Lower leg skin (tissue), 4 donors: ENCODE results near the gene PYDC2. TPM values are rescaled to one million over a fixed set of nuclear protein-coding genes. Genes with fewer than 3 reads are reported as not detected.
"Not testable (repeated sequence)": the region's sequence is repeated elsewhere in the genome, so short reads cannot be mapped to it uniquely, and the experiment has no call there.

Experiments
- DNase-seq, 2 donors: peaks; one replicate each; pipeline ENCODE4 v3.0.0-alpha.2; 2019; ENCODE audit warnings: low spot score in 2 of 2
- H3K4me3 ChIP-seq: fragments of 200-600 bp; sonication (generic); 2 replicates; pipeline ENCODE4 v1.5.1; 2017; ENCODE audit warnings: mild to moderate bottlenecking, low read depth; ENCODE audit not compliant: poor library complexity, severe bottlenecking
- CTCF ChIP-seq, 3 donors: fragments of 450-650 bp; IDR thresholded peaks; one replicate each; pipeline ENCODE4 v1.5.1; 2016; ENCODE audit warnings: antibody characterized with exemption in 3 of 3, mild to moderate bottlenecking in 3 of 3, moderate library complexity in 2 of 3
- POLR2A ChIP-seq, 2 donors: fragments of 450-650 bp; IDR thresholded peaks; one replicate each; pipeline ENCODE4 v1.6.1; 2016 to 2017; ENCODE audit warnings: antibody characterized with exemption in 2 of 2, mild to moderate bottlenecking in 1 of 2, moderate library complexity in 1 of 2
- whole genome bisulfite sequencing, 2 donors: methylation state at CpG; one replicate each; pipeline ENCODE4 v1.1.5; 2018; 5-methylcytosine and 5-hydroxymethylcytosine counted together
- intact Hi-C: fragments of 100-400 bp; cut with DNase I; formaldehyde crosslinking; loops from one replicate; pipeline ENCODE4 v1.15.0; 2023; ENCODE audit warnings: low total_unique reads
- total RNA-seq, 4 donors: library from RNA; depleted of rRNA; stranded (reverse); fragments of >200 nt; gene quantifications; one replicate each; pipeline ENCODE4 v1.1.0, GENCODE V29; 2016

PYDC2 gene
- total RNA-seq, 4 donors from 2014 or later = not detected

- WGBS, 2 donors = 65 to 80% methylated on average over 2 of the region's 2 CpGs
- intact Hi-C loops = no loop called here
Observed at GRCh38 chr3:191470545-191470944, 9.6 kb downstream of the PYDC2 start.

GRCh38 chr3:191473661-191474198 is 12.8 kb downstream of the PYDC2 start:
- 39 to 47% methylated on average over 4 of the region's 4 CpGs for WGBS, 2 donors
- intact Hi-C loops = no loop called here
- DNase-seq = no peak
- no peak for TF ChIP-seq CTCF (IDR thresholded peaks at IDR 0.05)
- no peak for TF ChIP-seq POLR2A (IDR thresholded peaks at IDR 0.05)
- H3K4me3 ChIP-seq = no peak overlapping the region

More at GRCh38 chr3:191470545-191470944, 9.6 kb downstream of the PYDC2 start:
- DNase-seq = no peak
- TF ChIP-seq CTCF (IDR thresholded peaks at IDR 0.05) (no peak), POLR2A (IDR thresholded peaks at IDR 0.05) (no peak)
- H3K4me3 ChIP-seq = no peak overlapping the region

GRCh38 chr3:191476066-191476772 is 15.3 kb downstream of the PYDC2 start:
- H3K4me3 ChIP-seq = no peak overlapping the region
- intact Hi-C loops = no loop called here
- no peak for DNase-seq
- no peak for TF ChIP-seq CTCF (IDR thresholded peaks at IDR 0.05)
- no peak for TF ChIP-seq POLR2A (IDR thresholded peaks at IDR 0.05)
- WGBS, 2 donors = 79 to 86% methylated on average over 4 of the region's 4 CpGs

GRCh38 chr3:191483994-191484393 is 23.0 kb downstream of the PYDC2 start:
- intact Hi-C loops, DNase-seq, H3K4me3 ChIP-seq: not testable (repeated sequence)
- 70 to 79% methylated on average over 2 of the region's 2 CpGs for WGBS, 2 donors

- DNase-seq = no peak
- TF ChIP-seq CTCF (IDR thresholded peaks at IDR 0.05) = no peak
- no peak for TF ChIP-seq POLR2A (IDR thresholded peaks at IDR 0.05)
- intact Hi-C loops = no loop called here
- WGBS, 2 donors = 91 to 93% methylated on average over 3 of the region's 3 CpGs
- H3K4me3 ChIP-seq = no peak overlapping the region
Observed at GRCh38 chr3:191484461-191484860, 23.5 kb downstream of the PYDC2 start.

- intact Hi-C loops = no loop called here
- no peak for TF ChIP-seq CTCF (IDR thresholded peaks at IDR 0.05)
- no peak for TF ChIP-seq POLR2A (IDR thresholded peaks at IDR 0.05)
- no peak for DNase-seq
- 30 to 40% methylated on average over 1 of the region's 1 CpG for WGBS, 2 donors
- no peak overlapping the region for H3K4me3 ChIP-seq
Observed at GRCh38 chr3:191492601-191493000, 31.6 kb downstream of the PYDC2 start.
